ENCODE measurements around the gene SH3BGRL3.

- TF ChIP-seq, protein P1, sequence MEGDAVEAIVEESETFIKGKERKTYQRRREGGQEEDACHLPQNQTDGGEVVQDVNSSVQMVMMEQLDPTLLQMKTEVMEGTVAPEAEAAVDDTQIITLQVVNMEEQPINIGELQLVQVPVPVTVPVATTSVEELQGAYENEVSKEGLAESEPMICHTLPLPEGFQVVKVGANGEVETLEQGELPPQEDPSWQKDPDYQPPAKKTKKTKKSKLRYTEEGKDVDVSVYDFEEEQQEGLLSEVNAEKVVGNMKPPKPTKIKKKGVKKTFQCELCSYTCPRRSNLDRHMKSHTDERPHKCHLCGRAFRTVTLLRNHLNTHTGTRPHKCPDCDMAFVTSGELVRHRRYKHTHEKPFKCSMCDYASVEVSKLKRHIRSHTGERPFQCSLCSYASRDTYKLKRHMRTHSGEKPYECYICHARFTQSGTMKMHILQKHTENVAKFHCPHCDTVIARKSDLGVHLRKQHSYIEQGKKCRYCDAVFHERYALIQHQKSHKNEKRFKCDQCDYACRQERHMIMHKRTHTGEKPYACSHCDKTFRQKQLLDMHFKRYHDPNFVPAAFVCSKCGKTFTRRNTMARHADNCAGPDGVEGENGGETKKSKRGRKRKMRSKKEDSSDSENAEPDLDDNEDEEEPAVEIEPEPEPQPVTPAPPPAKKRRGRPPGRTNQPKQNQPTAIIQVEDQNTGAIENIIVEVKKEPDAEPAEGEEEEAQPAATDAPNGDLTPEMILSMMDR (IDR thresholded peaks at IDR 0.05) = no peak
- no peak for TF ChIP-seq POLR2AphosphoS5 (IDR thresholded peaks at IDR 0.05)
These were observed 14.1 kb downstream of the SH3BGRL3 start for GRCh38 chr1:26293911-26294463.

All from transverse colon (tissue), 4 donors.